RWPE2 (cell line): Measurements from ENCODE around the gene ABHD1.

Experiments
- ATAC-seq: fragments of 200-7000 bp; cut with Tn5 transposase; 3 replicates; pipeline ENCODE4 v1.9.1; 2021; ENCODE audit warnings: low read depth
- DNase-seq: peaks from one replicate; pipeline ENCODE4 v3.0.0-alpha.2; 2020; ENCODE audit warnings: low spot score
- H3K27ac ChIP-seq: fragments of 450-650 bp; 2 replicates; pipeline ENCODE4 v1.5.1; 2017; ENCODE audit warnings: mild to moderate bottlenecking; ENCODE audit not compliant: poor library complexity, severe bottlenecking
- H3K27me3 ChIP-seq: fragments of 250-450 bp; sonication (Bioruptor Pico); 2 replicates; pipeline ENCODE4 v1.5.1; 2021; ENCODE audit warnings: mild to moderate bottlenecking, moderate library complexity; ENCODE audit not compliant: insufficient read depth, poor library complexity, severe bottlenecking
- H3K36me3 ChIP-seq: fragments of 250-450 bp; sonication (Bioruptor Pico); 2 replicates; pipeline ENCODE4 v1.5.1; 2020; ENCODE audit warnings: low read depth, mild to moderate bottlenecking, moderate library complexity
- H3K4me1 ChIP-seq: fragments of 250-450 bp; sonication (Bioruptor Pico); 2 replicates; pipeline ENCODE4 v1.5.1; 2021; ENCODE audit warnings: mild to moderate bottlenecking, moderate library complexity; ENCODE audit not compliant: insufficient read depth, poor library complexity, severe bottlenecking
- H3K4me3 ChIP-seq: fragments of 250-450 bp; sonication (Bioruptor Pico); 2 replicates; pipeline ENCODE4 v1.5.1; 2021; ENCODE audit warnings: mild to moderate bottlenecking, moderate library complexity; ENCODE audit not compliant: severe bottlenecking
- H3K9me3 ChIP-seq: fragments of 250-450 bp; sonication (Bioruptor Pico); 2 replicates; pipeline ENCODE4 v1.5.1; 2021; ENCODE audit warnings: mild to moderate bottlenecking, moderate library complexity; ENCODE audit not compliant: severe bottlenecking
- CTCF ChIP-seq: fragments of 450-650 bp; IDR thresholded peaks from one replicate; pipeline ENCODE4 v1.5.1; 2017; ENCODE audit warnings: mild to moderate bottlenecking, moderate library complexity; ENCODE audit not compliant: poor library complexity, severe bottlenecking

ABHD1 gene

DNA sequence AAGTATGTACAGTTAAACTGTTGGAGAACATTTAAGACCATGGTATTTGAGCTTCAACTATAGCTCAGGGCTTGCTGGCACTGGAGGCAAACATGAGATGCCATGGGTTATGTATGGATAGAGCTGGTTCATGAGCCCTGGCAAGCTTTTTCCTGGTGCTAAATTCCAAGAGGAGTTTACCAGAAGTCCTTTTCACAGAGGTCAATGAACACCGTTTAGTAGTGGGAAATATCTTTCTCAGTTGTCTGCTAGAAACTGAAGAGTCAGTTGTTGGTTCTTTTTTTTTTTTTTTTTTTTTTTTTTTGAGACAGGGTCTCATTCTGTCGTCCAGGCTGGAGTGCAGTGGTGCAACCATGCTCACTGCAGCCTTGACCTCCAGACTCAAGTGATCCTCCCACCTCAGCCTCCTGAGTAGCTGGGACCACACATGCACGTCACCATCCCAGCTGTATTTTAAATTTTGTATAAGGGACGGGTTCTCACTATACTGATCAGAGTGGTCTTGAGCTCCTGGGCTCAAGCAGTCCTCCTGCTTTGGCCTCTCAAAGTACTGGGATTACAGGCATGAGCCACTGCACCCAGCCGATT is 35.7 kb upstream of the ABHD1 start:
- DNase-seq (no peak), ATAC-seq (no peak)
- Histone ChIP-seq H3K36me3 (no peaks in the 10 kb centered on the region), H3K27me3 (no peaks in the 10 kb centered on the region), H3K27ac (no peak overlapping the region), H3K4me3 (no peak overlapping the region), H3K9me3 (no peaks in the 10 kb centered on the region), H3K4me1 (no peaks in the 10 kb centered on the region)
- TF ChIP-seq CTCF: no peak

GRCh38 chr2:27088634-27089033 is 35.0 kb upstream of the ABHD1 start:
- Histone ChIP-seq H3K27me3 (no peaks in the 10 kb centered on the region), H3K4me3 (no peak overlapping the region), H3K36me3 (no peaks in the 10 kb centered on the region), H3K9me3 (no peaks in the 10 kb centered on the region), H3K27ac (no peak overlapping the region), H3K4me1 (no peaks in the 10 kb centered on the region)
- DNase-seq: no peak
- no peak for TF ChIP-seq CTCF
- ATAC-seq: no peak

- H3K4me1 ChIP-seq: no peaks in the 10 kb centered on the region
- TF ChIP-seq CTCF: no peak
- H3K27ac ChIP-seq: no peak overlapping the region
- no peak for ATAC-seq
- H3K9me3 ChIP-seq: no peaks in the 10 kb centered on the region
- H3K36me3 ChIP-seq: no peaks in the 10 kb centered on the region
- H3K4me3 ChIP-seq: no peak overlapping the region
- no peak for DNase-seq
- H3K27me3 ChIP-seq: no peaks in the 10 kb centered on the region
Observed at GRCh38 chr2:27089111-27089954, 34.3 kb upstream of the ABHD1 start.

GRCh38 chr2:27091746-27092695 is 31.6 kb upstream of the ABHD1 start:
- DNase-seq (no peak), ATAC-seq (no peak)
- Histone ChIP-seq H3K4me3 (no peak overlapping the region), H3K36me3 (no peaks in the 10 kb centered on the region), H3K4me1 (no peaks in the 10 kb centered on the region), H3K9me3 (no peaks in the 10 kb centered on the region), H3K27ac (no peak overlapping the region), H3K27me3 (no peaks in the 10 kb centered on the region)
- TF ChIP-seq CTCF: no peak
